ENCODE measurements around the gene SEMA3D.

GRCh38 chr7:85061456-85061855 is 125.4 kb downstream of the SEMA3D start:
- TF ChIP-seq POLR2A (IDR thresholded peaks at IDR 0.05; ENCODE audit: low read depth, low read length) (no peak), POLR2AphosphoS5 (IDR thresholded peaks at IDR 0.05; ENCODE audit: low read depth, low read length) (no peak)
